Esophagus muscularis mucosa (tissue), 4 donors: ENCODE results near the gene PNMA1. TPM values are rescaled to one million over a fixed set of nuclear protein-coding genes. Genes with fewer than 3 reads are reported as not detected.

ENCODE experiments used
- DNase-seq: peaks from one replicate; pipeline ENCODE4 v3.0.0-alpha.2; 2017; ENCODE audit errors: extremely low spot score
- H3K27ac ChIP-seq, 4 donors: fragments of 200-600 bp; sonication (generic); replicated peaks in 1 of 4; 1 replicate in 3 of 4; 2 replicates in 1 of 4; pipeline ENCODE4 v1.5.1; 2016 to 2019; ENCODE audit warnings: mild to moderate bottlenecking in 1 of 4
- H3K27me3 ChIP-seq, 4 donors: fragments of 200-600 bp; sonication (generic); one replicate each; pipeline versions ENCODE4 v1.5.1 to v1.6.0; 2016 to 2019
- H3K36me3 ChIP-seq, 4 donors: fragments of 200-600 bp; sonication (generic); one replicate each; pipeline ENCODE4 v1.5.1; 2016 to 2019
- H3K4me1 ChIP-seq, 4 donors: fragments of 200-600 bp; sonication (generic); one replicate each; pipeline ENCODE4 v1.5.1; 2016 to 2019
- H3K4me3 ChIP-seq, 4 donors: fragments of 200-600 bp; sonication (generic); 1 replicate in 2 of 4; 2 replicates in 2 of 4; pipeline ENCODE4 v1.5.1; 2016 to 2019; ENCODE audit warnings: mild to moderate bottlenecking in 4 of 4, moderate library complexity in 1 of 4
- H3K9me3 ChIP-seq, 4 donors: fragments of 200-600 bp; sonication (generic); 1 replicate in 3 of 4; 2 replicates in 1 of 4; pipeline ENCODE4 v1.5.1; 2016 to 2019
- EP300 ChIP-seq: sonication (generic); formaldehyde crosslinking; IDR thresholded peaks from one replicate; pipeline ENCODE4 v1.6.1; 2017; ENCODE audit warnings: antibody characterized with exemption
- POLR2A ChIP-seq: fragments of 450-650 bp; IDR thresholded peaks from one replicate; pipeline ENCODE4 v1.6.1; 2017; ENCODE audit warnings: antibody characterized with exemption, moderate library complexity, mild to moderate bottlenecking, low read depth
- POLR2AphosphoS5 ChIP-seq, 2 donors: sonication (generic); formaldehyde crosslinking; IDR thresholded peaks; one replicate each; pipeline ENCODE4 v1.6.1; 2017; ENCODE audit warnings: antibody characterized with exemption in 2 of 2
- WGBS: methylation state at CpG from one replicate; pipeline ENCODE4 v1.1.5; 2018; 5-methylcytosine and 5-hydroxymethylcytosine counted together
- intact Hi-C: fragments of 100-400 bp; cut with DNase I; formaldehyde crosslinking; loops from one replicate; pipeline ENCODE4 v1.15.1; 2023
- total RNA-seq, 4 donors: library from RNA; depleted of rRNA; stranded (reverse); fragments of >200 nt; gene quantifications; one replicate each; pipeline versions ENCODE4 v1.1.0 to v1.2.1, GENCODE V29; 2016
- TF ChIP-seq, protein P1 (sequence below), 3 experiments: fragments of 200-600 bp in 2 of 3; fragments of 450-650 bp in 1 of 3; sonication (generic) in 2 of 3; IDR thresholded peaks; one replicate each; pipeline ENCODE4 v1.5.1; 2017 to 2019; ENCODE audit warnings: antibody characterized with exemption in 3 of 3, mild to moderate bottlenecking in 2 of 3, moderate library complexity in 1 of 3

The PNMA1 gene
- total RNA-seq, 4 donors from 2014 or later, result 34.8 to 74.2 (median 55.0) TPM

DNA sequence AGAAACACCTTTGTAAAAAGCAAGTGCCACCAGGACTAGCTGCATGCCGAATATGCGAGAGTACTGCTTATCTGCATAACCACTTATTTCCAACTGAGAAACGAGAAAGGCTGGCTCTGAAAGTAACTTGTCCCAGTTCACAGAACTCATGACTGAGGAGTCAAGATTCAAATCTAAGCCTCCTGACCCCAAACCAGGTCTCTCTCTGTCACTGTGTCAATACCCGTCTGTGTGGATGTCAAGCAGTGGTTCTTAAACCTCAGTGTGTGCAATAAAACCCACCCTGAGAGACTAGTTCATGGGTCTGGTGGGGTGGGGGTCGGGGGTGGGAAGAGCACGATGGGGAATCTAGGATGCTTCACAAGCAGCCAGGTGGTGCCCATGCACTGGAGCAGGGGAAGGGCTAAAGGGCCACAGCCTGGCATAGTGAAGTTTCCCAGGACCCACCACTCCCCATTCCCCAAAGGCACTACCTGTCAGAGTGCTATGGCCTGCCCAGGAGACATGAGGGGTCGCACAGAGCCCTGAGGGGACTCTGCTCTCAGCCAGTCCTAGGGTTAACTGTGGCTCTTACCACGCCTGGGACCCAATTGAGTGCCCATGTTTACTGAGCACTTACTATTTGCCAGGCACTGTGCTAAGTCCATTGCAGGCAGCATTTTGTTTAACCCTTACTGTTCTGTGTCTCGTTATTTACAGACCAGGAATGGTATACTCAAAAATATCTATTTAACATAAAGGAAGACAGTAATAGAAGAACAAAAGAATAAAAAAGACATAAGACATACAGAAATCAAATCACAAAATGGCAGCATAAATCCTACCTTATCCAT is 33.4 kb upstream of the PNMA1 start:
- Histone ChIP-seq H3K4me1 (peaks cover 98 to 100% (median 100%) of the 10 kb centered on the region in 4 donors), H3K36me3 (no peaks in the 10 kb centered on the region), H3K27me3 (no peaks in the 10 kb centered on the region), H3K4me3 (no peak overlapping the region), H3K27ac (peak overlapping the region; percentile 84 to 98 (median 86)), H3K9me3 (no peaks in the 10 kb centered on the region)
- no peak for DNase-seq
- intact Hi-C loops, result no loop called here
- 67% methylated on average over 9 of the region's 9 CpGs for WGBS
- TF ChIP-seq, protein P1, sequence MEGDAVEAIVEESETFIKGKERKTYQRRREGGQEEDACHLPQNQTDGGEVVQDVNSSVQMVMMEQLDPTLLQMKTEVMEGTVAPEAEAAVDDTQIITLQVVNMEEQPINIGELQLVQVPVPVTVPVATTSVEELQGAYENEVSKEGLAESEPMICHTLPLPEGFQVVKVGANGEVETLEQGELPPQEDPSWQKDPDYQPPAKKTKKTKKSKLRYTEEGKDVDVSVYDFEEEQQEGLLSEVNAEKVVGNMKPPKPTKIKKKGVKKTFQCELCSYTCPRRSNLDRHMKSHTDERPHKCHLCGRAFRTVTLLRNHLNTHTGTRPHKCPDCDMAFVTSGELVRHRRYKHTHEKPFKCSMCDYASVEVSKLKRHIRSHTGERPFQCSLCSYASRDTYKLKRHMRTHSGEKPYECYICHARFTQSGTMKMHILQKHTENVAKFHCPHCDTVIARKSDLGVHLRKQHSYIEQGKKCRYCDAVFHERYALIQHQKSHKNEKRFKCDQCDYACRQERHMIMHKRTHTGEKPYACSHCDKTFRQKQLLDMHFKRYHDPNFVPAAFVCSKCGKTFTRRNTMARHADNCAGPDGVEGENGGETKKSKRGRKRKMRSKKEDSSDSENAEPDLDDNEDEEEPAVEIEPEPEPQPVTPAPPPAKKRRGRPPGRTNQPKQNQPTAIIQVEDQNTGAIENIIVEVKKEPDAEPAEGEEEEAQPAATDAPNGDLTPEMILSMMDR (IDR thresholded peaks at IDR 0.05), result no peak
- TF ChIP-seq POLR2A (no peak), EP300 (no peak), POLR2AphosphoS5 (IDR thresholded peaks at IDR 0.05) (no peak)

DNA sequence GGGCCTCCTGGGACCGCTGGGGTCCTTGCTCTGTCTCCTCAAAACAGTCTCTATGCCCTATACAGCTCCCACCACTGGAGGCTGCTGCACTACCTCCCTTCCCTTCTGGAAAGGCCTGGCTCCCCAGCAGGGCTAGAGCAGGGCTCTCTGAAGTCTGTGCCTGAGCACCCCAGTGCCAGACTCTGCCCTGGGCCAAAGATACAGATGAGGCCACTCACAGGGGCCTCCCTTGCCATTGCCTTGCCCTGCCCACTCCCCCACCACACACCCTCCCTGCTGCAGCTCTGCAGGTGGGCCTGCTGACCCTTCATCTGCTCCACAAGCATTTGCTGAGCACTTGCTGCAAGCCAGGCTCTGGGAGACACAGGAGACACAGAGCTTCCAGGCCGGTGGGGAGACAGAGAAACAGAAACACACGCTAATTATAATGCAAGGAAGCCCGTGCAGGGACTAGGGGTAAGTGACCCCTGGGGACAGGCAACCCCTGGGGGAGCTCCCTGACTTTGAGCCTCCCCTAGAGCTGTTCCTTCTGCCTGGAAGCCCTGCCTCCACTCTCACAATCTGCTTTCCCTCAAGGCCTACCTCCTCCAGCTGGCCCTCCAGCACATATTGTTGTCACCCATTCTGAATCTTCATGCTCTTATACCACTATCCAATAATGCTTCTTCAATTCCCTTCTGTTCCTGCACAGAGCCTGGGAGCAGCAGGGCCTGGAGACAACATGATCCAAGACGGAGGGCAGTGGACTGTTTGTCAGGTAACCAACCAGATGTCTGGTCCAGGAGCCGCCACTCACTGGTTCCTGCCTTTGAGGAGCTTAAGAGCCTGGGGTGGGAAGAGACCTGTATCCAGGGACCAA is 32.6 kb upstream of the PNMA1 start:
- H3K9me3 ChIP-seq, result no peaks in the 10 kb centered on the region
- H3K4me1 ChIP-seq, result peaks cover 98 to 100% (median 100%) of the 10 kb centered on the region in 4 donors
- H3K36me3 ChIP-seq, result no peaks in the 10 kb centered on the region
- no peaks in the 10 kb centered on the region for H3K27me3 ChIP-seq
- 34% methylated on average over 5 of the region's 6 CpGs for WGBS
- H3K27ac ChIP-seq, result peak overlapping the region; percentile 84 to 98 (median 86)
- DNase-seq, result no peak
- no peak overlapping the region for H3K4me3 ChIP-seq
- TF ChIP-seq EP300, result no peak
- no peak for TF ChIP-seq POLR2AphosphoS5 (IDR thresholded peaks at IDR 0.05)
- TF ChIP-seq, protein P1 (IDR thresholded peaks at IDR 0.05), result peak; percentile 21 to 33 (median 23)
- no peak for TF ChIP-seq POLR2A
- intact Hi-C loops, result no loop called here

DNA sequence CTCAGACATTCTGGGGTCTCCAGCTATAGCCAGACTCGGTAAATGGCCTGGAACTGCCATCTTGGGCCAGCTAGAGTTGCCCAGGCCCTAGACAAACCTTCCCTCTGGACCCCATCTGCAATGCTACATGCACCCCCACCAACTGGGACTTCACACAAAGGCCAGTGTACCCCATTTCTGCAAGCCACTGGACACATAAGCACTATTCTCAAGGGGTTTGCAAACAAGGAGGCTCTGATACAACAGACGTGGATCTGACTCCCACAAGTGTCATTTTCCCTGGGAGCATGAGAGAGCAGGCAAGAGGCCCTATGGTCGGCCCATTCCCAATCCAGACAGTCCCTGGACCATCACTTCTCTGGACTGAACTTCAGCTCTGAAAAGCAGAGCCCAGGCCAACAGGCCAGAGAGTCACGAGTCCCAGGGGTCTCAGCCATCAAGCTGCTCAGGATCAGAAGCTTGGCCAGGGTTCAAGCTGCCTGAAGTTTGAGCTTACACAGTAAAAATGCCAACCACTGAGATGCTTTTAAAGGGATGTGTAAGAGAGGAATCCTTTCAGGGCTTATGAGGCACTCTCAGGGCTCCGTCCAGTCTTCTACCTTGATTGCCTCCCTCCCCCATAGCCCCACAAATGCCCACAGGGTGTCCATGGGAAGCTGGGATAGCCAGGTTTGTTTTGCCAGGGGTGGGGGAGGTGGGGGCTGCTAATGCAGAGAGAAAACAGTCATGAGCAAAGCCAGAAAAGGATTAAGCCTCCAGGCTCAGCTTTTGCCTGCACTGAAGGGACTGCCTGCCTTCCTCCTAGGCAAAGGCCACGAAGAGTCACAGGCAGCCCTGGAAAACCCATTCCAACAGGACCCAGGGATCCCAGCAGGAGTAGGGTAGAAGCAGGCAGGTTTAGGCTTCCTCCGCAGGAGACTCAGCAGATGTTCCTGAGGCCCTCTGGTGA is 31.7 kb upstream of the PNMA1 start:
- no peak overlapping the region for H3K4me3 ChIP-seq
- WGBS, result 42% methylated on average over 5 of the region's 7 CpGs
- peaks cover 98 to 100% (median 100%) of the 10 kb centered on the region in 4 donors for H3K4me1 ChIP-seq
- intact Hi-C loops, result no loop called here
- H3K27me3 ChIP-seq, result no peaks in the 10 kb centered on the region
- TF ChIP-seq, protein P1 (IDR thresholded peaks at IDR 0.05), result no peak
- no peak for DNase-seq
- no peaks in the 10 kb centered on the region for H3K9me3 ChIP-seq
- H3K27ac ChIP-seq, result peak overlapping the region; percentile 84 to 98 (median 86)
- H3K36me3 ChIP-seq, result no peaks in the 10 kb centered on the region

DNA sequence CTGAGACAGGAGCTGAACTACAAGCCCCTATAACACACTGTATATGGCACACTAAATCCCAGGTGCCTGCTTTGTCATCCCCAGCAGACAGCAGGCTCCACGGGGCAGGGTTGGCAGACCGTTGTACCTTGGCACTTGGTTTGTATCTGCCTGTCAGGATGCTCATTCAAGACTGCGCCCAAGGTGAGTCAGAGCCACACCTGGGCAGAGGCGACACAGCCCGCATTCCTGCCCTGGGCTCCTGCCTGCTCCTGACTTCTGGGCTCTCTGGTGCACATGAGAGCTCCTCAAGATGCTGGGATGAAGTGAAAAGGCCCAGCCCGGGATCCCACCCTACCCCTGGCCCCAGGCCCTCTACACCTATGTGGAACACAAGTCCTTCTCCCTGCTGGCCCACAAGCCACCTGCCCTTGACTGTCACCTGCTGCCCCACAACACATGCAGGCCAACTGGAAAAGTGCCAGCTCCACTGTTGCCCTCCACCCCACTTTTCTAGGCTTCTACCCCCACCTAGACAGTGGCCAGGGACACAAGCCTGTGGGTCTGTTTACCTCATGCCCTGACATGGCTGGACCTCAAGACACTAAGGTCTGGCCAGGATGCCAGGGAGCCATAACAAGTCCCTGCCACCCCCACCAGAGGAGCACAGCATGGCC is 30.8 kb upstream of the PNMA1 start:
- TF ChIP-seq, protein P1 (IDR thresholded peaks at IDR 0.05), result no peak
- TF ChIP-seq POLR2AphosphoS5 (IDR thresholded peaks at IDR 0.05), result no peak
- intact Hi-C loops, result no loop called here
- Histone ChIP-seq H3K9me3 (no peaks in the 10 kb centered on the region), H3K4me1 (peaks cover 98 to 100% (median 100%) of the 10 kb centered on the region in 4 donors), H3K36me3 (no peaks in the 10 kb centered on the region), H3K27ac (peak overlapping the region; percentile 84 to 98 (median 86)), H3K27me3 (no peaks in the 10 kb centered on the region), H3K4me3 (no peak overlapping the region)
- no CpG with 5 or more reads among the region's 6 CpGs for WGBS
- no peak for DNase-seq
